Hepatocyte (in vitro differentiated cells): ENCODE results near the gene TBC1D13.

Experiments
- CTCF ChIP-seq: fragments of 200-600 bp; sonication (generic); IDR thresholded peaks from 2 replicates; pipeline ENCODE4 v1.5.1; 2016; ENCODE audit warnings: antibody characterized with exemption, mild to moderate bottlenecking; ENCODE audit not compliant: poor library complexity
- EZH2 ChIP-seq: fragments of 200-600 bp; sonication (generic); IDR thresholded peaks from 2 replicates; pipeline ENCODE4 v1.6.1; 2016; ENCODE audit warnings: antibody characterized with exemption, mild to moderate bottlenecking, borderline replicate concordance

GRCh38 chr9:128838338-128838737 lies 51.3 kb downstream of the TBC1D13 start:
- TF ChIP-seq CTCF (no peak), EZH2 (no peak)
